ENCODE results near the gene HTR2A. TPM values are rescaled to one million over a fixed set of nuclear protein-coding genes. Genes with fewer than 3 reads are reported as not detected.

Gene HTR2A
- under 1 TPM; 0.16 to 0.78 TPM for total RNA-seq

GRCh38 chr13:46896341-46897137 is at the start of gene HTR2A:
HTR2A (minus strand) TSS chr13:46897053; CDS start chr13:46895906, 1,147 bp downstream.
- DNase-seq (ENCODE audit: low spot score): peak; percentile 69
- TF ChIP-seq CTCF (IDR thresholded peaks at IDR 0.05): no peak
- peak within 1 kb of the TSS; percentile 31 to 46 for H3K27ac ChIP-seq
- H3K4me3 ChIP-seq: peak within 1 kb of the TSS; percentile 24 to 46
- H3K27me3 ChIP-seq: no peaks in the 10 kb centered on the region
- H3K4me1 ChIP-seq: peaks cover 0 to 11% of the 10 kb centered on the region in 2 donors
- H3K36me3 ChIP-seq: no peaks in the 10 kb centered on the region
- no peaks in the 10 kb centered on the region for H3K9me3 ChIP-seq

GRCh38 chr13:46936525-46936924 is 39.7 kb upstream of the HTR2A start:
- H3K27me3 ChIP-seq: no peaks in the 10 kb centered on the region
- no peaks in the 10 kb centered on the region for H3K4me1 ChIP-seq
- H3K9me3 ChIP-seq: peaks cover 0 to 4% of the 10 kb centered on the region in 2 donors
- no peak overlapping the region for H3K4me3 ChIP-seq
- H3K27ac ChIP-seq: no peak overlapping the region
- no peaks in the 10 kb centered on the region for H3K36me3 ChIP-seq
- no peak for DNase-seq (ENCODE audit: low spot score)
- no peak for TF ChIP-seq CTCF (IDR thresholded peaks at IDR 0.05)

GRCh38 chr13:46934749-46935148 is 37.9 kb upstream of the HTR2A start:
- Histone ChIP-seq H3K9me3 (peaks cover 0 to 4% of the 10 kb centered on the region in 2 donors), H3K27me3 (no peaks in the 10 kb centered on the region), H3K36me3 (no peaks in the 10 kb centered on the region), H3K27ac (no peak overlapping the region), H3K4me1 (no peaks in the 10 kb centered on the region), H3K4me3 (no peak overlapping the region)
- TF ChIP-seq CTCF (IDR thresholded peaks at IDR 0.05): no peak
- no peak for DNase-seq (ENCODE audit: low spot score)

GRCh38 chr13:46926916-46927590 is 30.2 kb upstream of the HTR2A start:
- TF ChIP-seq CTCF (IDR thresholded peaks at IDR 0.05): no peak
- no peak overlapping the region for H3K4me3 ChIP-seq
- H3K9me3 ChIP-seq: peaks cover 0 to 1% of the 10 kb centered on the region in 2 donors
- DNase-seq (ENCODE audit: low spot score): no peak
- no peaks in the 10 kb centered on the region for H3K4me1 ChIP-seq
- H3K36me3 ChIP-seq: no peaks in the 10 kb centered on the region
- no peak overlapping the region for H3K27ac ChIP-seq
- H3K27me3 ChIP-seq: no peaks in the 10 kb centered on the region

GRCh38 chr13:46925486-46925885 is 28.6 kb upstream of the HTR2A start:
- no peak for TF ChIP-seq CTCF (IDR thresholded peaks at IDR 0.05)
- H3K4me1 ChIP-seq: no peaks in the 10 kb centered on the region
- H3K27ac ChIP-seq: no peak overlapping the region

More at GRCh38 chr13:46925486-46925885, 28.6 kb upstream of the HTR2A start:
- Histone ChIP-seq H3K4me3 (no peak overlapping the region), H3K27me3 (no peaks in the 10 kb centered on the region), H3K36me3 (no peaks in the 10 kb centered on the region), H3K9me3 (no peaks in the 10 kb centered on the region)
- DNase-seq (ENCODE audit: low spot score): no peak
